NOMO-1 treated with DMSO at 0.1 percent for 48 hours (cell line): ENCODE data around the gene NRDE2.

ENCODE experiments used
- DNase-seq: peaks from one replicate; lab custom pipeline; 2025; ENCODE audit not compliant: unreplicated experiment; lab: John Stamatoyannopoulos, UW

NRDE2 gene

GRCh38 chr14:90331497-90332270, at the start of gene NRDE2:
Gene NRDE2 (minus strand): TSS chr14:90331941. CDS start chr14:90331904, 37 bp downstream.
- DNase-seq: peak; percentile 97

GRCh38 chr14:90381011-90381786, 49.5 kb upstream of the NRDE2 start:
- no peak for DNase-seq

GRCh38 chr14:90379106-90379505, 47.4 kb upstream of the NRDE2 start:
- no peak for DNase-seq

- no peak for DNase-seq
Measured at GRCh38 chr14:90378249-90378648, 46.5 kb upstream of the NRDE2 start.

- DNase-seq: no peak
Measured at GRCh38 chr14:90375934-90376333, 44.2 kb upstream of the NRDE2 start.

GRCh38 chr14:90374813-90375212, 43.1 kb upstream of the NRDE2 start:
- DNase-seq: no peak

- DNase-seq: no peak
Measured at GRCh38 chr14:90373887-90374286, 42.1 kb upstream of the NRDE2 start.

- DNase-seq: no peak
Measured at GRCh38 chr14:90368946-90369721, 37.4 kb upstream of the NRDE2 start.

GRCh38 chr14:90362558-90362896, 30.8 kb upstream of the NRDE2 start:
- no peak for DNase-seq

GRCh38 chr14:90361865-90362557, 30.3 kb upstream of the NRDE2 start:
- DNase-seq: no peak

- no peak for DNase-seq
Measured at GRCh38 chr14:90358359-90358758, 26.6 kb upstream of the NRDE2 start.

GRCh38 chr14:90356925-90357324, 25.2 kb upstream of the NRDE2 start:
- no peak for DNase-seq

GRCh38 chr14:90355540-90356518, 24.1 kb upstream of the NRDE2 start:
- DNase-seq: no peak

GRCh38 chr14:90354551-90355298, 23.0 kb upstream of the NRDE2 start:
- no peak for DNase-seq

- DNase-seq: no peak
Measured at GRCh38 chr14:90349739-90350138, 18.0 kb upstream of the NRDE2 start.

- no peak for DNase-seq
Measured at GRCh38 chr14:90348270-90348669, 16.5 kb upstream of the NRDE2 start.

- DNase-seq: no peak
Measured at GRCh38 chr14:90345239-90345557, 13.5 kb upstream of the NRDE2 start.

- DNase-seq: no peak
Measured at GRCh38 chr14:90344331-90345238, 12.8 kb upstream of the NRDE2 start.
